DOHH2 (cell line): ENCODE results near the gene FFAR1.

Experiments
- H3F3A ChIP-seq: fragments of 200-600 bp; sonication (generic), shearing (Covaris generic); 2 replicates; pipeline ENCODE4 v1.6.0; 2016; ENCODE audit warnings: antibody characterized with exemption, mild to moderate bottlenecking; ENCODE audit not compliant: control insufficient read depth, insufficient read depth
- H3K27ac ChIP-seq: fragments of 200-600 bp; sonication (generic); 2 replicates; pipeline ENCODE4 v1.5.1; 2014; ENCODE audit warnings: low read depth, mild to moderate bottlenecking, low read length, moderate library complexity
- H3K27me3 ChIP-seq: fragments of 200-600 bp; sonication (generic); 2 replicates; pipeline ENCODE4 v1.6.1; 2014; ENCODE audit warnings: mild to moderate bottlenecking, low read length, mixed read lengths; ENCODE audit not compliant: control insufficient read depth
- H3K36me3 ChIP-seq: fragments of 200-600 bp; sonication (generic); 2 replicates; pipeline ENCODE4 v1.6.1; 2014; ENCODE audit warnings: mild to moderate bottlenecking, low read length, moderate library complexity, mixed read lengths; ENCODE audit not compliant: control insufficient read depth
- H3K4me1 ChIP-seq: fragments of 200-600 bp; sonication (generic); 2 replicates; pipeline ENCODE4 v1.6.1; 2014; ENCODE audit warnings: mild to moderate bottlenecking, low read length, mixed read lengths; ENCODE audit not compliant: control insufficient read depth
- H3K4me2 ChIP-seq: fragments of 200-600 bp; sonication (generic); 2 replicates; pipeline ENCODE4 v1.6.0; 2014; ENCODE audit warnings: mild to moderate bottlenecking, low read length, moderate library complexity
- H3K4me3 ChIP-seq: fragments of 200-600 bp; sonication (generic); 2 replicates; pipeline ENCODE4 v1.5.1; 2014; ENCODE audit warnings: mild to moderate bottlenecking, low read length, mixed read lengths
- H3K79me2 ChIP-seq: fragments of 200-600 bp; sonication (generic); 2 replicates; pipeline ENCODE4 v1.6.1; 2014; ENCODE audit warnings: mild to moderate bottlenecking, low read length, mixed read lengths; ENCODE audit not compliant: control insufficient read depth
- H3K9me2 ChIP-seq: fragments of 200-600 bp; sonication (generic); replicated peaks from 2 replicates; pipeline ENCODE4 v1.6.1; 2014; ENCODE audit warnings: mild to moderate bottlenecking, low read length, mixed read lengths; ENCODE audit not compliant: control insufficient read depth
- H3K9me3 ChIP-seq: fragments of 200-600 bp; sonication (generic); 2 replicates; pipeline ENCODE4 v1.6.1; 2014; ENCODE audit warnings: antibody characterized with exemption, low read length, mixed read lengths; ENCODE audit not compliant: control insufficient read depth, insufficient read depth
- H4K20me1 ChIP-seq: fragments of 200-600 bp; sonication (generic); 2 replicates; pipeline ENCODE4 v1.6.0; 2014; ENCODE audit warnings: low read depth, mild to moderate bottlenecking, antibody characterized with exemption, low read length, moderate library complexity; ENCODE audit not compliant: control insufficient read depth, insufficient read depth
- CTCF ChIP-seq: fragments of 200-600 bp; sonication (generic); IDR thresholded peaks from one replicate; pipeline ENCODE4 v1.5.1; 2014; ENCODE audit warnings: antibody characterized with exemption, mild to moderate bottlenecking, low read depth, low read length; ENCODE audit not compliant: poor library complexity, severe bottlenecking
- EZH2phosphoT487 ChIP-seq: fragments of 200-600 bp; sonication (generic); IDR thresholded peaks from 2 replicates; pipeline ENCODE4 v1.6.1; 2017; ENCODE audit warnings: borderline replicate concordance, mild to moderate bottlenecking, antibody characterized with exemption, low read length, moderate library complexity, mixed read lengths

FFAR1 gene

GRCh38 chr19:35360880-35361420 is 13.2 kb downstream of the FFAR1 start:
- no peak overlapping the region for H3K27ac ChIP-seq
- H3K36me3 ChIP-seq, result no peaks in the 10 kb centered on the region
- peaks cover 5% of the 10 kb centered on the region for H3K4me1 ChIP-seq
- no peak overlapping the region for H3K4me3 ChIP-seq
- no peak overlapping the region for H3K4me2 ChIP-seq
- peaks cover 51% of the 10 kb centered on the region for H3K27me3 ChIP-seq
- H3F3A ChIP-seq, result no peaks in the 10 kb centered on the region
- no peaks in the 10 kb centered on the region for H3K9me3 ChIP-seq
- no peaks in the 10 kb centered on the region for H3K79me2 ChIP-seq
- TF ChIP-seq EZH2phosphoT487 (no peak; the same call in 1 of the 2 replicates), CTCF (no peak)
- H4K20me1 ChIP-seq, result no peaks in the 10 kb centered on the region
- H3K9me2 ChIP-seq, result no peaks in the 10 kb centered on the region

- Histone ChIP-seq H3K27ac (no peak overlapping the region), H4K20me1 (no peaks in the 10 kb centered on the region), H3K9me2 (no peaks in the 10 kb centered on the region), H3K9me3 (no peaks in the 10 kb centered on the region), H3K36me3 (no peaks in the 10 kb centered on the region), H3K27me3 (peaks cover 48% of the 10 kb centered on the region), H3K79me2 (no peaks in the 10 kb centered on the region), H3K4me1 (no peaks in the 10 kb centered on the region), H3K4me3 (no peak overlapping the region), H3K4me2 (no peak overlapping the region), H3F3A (no peaks in the 10 kb centered on the region)
- TF ChIP-seq EZH2phosphoT487 (no peak), CTCF (no peak)
Measured at GRCh38 chr19:35362261-35363000, 14.7 kb downstream of the FFAR1 start.

GRCh38 chr19:35363001-35363590 is 15.4 kb downstream of the FFAR1 start:
- Histone ChIP-seq H3K4me1 (no peaks in the 10 kb centered on the region), H3K36me3 (no peaks in the 10 kb centered on the region), H3K79me2 (no peaks in the 10 kb centered on the region), H3K9me2 (no peaks in the 10 kb centered on the region), H4K20me1 (no peaks in the 10 kb centered on the region), H3K27me3 (peaks cover 48% of the 10 kb centered on the region), H3K4me2 (no peak overlapping the region), H3K4me3 (no peak overlapping the region), H3K9me3 (no peaks in the 10 kb centered on the region), H3F3A (no peaks in the 10 kb centered on the region), H3K27ac (no peak overlapping the region)
- TF ChIP-seq CTCF (no peak), EZH2phosphoT487 (no peak)
